ENCODE measurements around the gene ARFGAP2. TPM values are rescaled to one million over a fixed set of nuclear protein-coding genes. Genes with fewer than 3 reads are reported as not detected.

Gene ARFGAP2
- total RNA-seq, 1 donor from 2014 or later = 51.1 TPM

- TF ChIP-seq, protein P1, sequence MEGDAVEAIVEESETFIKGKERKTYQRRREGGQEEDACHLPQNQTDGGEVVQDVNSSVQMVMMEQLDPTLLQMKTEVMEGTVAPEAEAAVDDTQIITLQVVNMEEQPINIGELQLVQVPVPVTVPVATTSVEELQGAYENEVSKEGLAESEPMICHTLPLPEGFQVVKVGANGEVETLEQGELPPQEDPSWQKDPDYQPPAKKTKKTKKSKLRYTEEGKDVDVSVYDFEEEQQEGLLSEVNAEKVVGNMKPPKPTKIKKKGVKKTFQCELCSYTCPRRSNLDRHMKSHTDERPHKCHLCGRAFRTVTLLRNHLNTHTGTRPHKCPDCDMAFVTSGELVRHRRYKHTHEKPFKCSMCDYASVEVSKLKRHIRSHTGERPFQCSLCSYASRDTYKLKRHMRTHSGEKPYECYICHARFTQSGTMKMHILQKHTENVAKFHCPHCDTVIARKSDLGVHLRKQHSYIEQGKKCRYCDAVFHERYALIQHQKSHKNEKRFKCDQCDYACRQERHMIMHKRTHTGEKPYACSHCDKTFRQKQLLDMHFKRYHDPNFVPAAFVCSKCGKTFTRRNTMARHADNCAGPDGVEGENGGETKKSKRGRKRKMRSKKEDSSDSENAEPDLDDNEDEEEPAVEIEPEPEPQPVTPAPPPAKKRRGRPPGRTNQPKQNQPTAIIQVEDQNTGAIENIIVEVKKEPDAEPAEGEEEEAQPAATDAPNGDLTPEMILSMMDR (IDR thresholded peaks at IDR 0.05) = no peak
- Mint-ChIP-seq H3K4me1 (ENCODE audit: low read depth) (peaks cover 19% of the 10 kb centered on the region), H3K27ac (ENCODE audit: unreplicated experiment) (no peak overlapping the region), H3K27me3 (ENCODE audit: low read depth) (no peaks in the 10 kb centered on the region), H3K36me3 (ENCODE audit: low read depth) (peaks cover 2% of the 10 kb centered on the region), H3K4me3 (ENCODE audit: unreplicated experiment) (no peak overlapping the region), H3K9me3 (ENCODE audit: low read depth) (no peaks in the 10 kb centered on the region)
- DNase-seq (ENCODE audit: low spot score) = peak; percentile 47
These were observed 19.7 kb downstream of the ARFGAP2 start for GRCh38 chr11:47156951-47157350.

- Mint-ChIP-seq H3K36me3 (ENCODE audit: low read depth) (peaks cover 2% of the 10 kb centered on the region), H3K27me3 (ENCODE audit: low read depth) (no peaks in the 10 kb centered on the region), H3K9me3 (ENCODE audit: low read depth) (no peaks in the 10 kb centered on the region), H3K27ac (ENCODE audit: unreplicated experiment) (no peak overlapping the region), H3K4me1 (ENCODE audit: low read depth) (peaks cover 17% of the 10 kb centered on the region), H3K4me3 (ENCODE audit: unreplicated experiment) (no peak overlapping the region)
- TF ChIP-seq, protein P1 (IDR thresholded peaks at IDR 0.05) = no peak
- no peak for DNase-seq (ENCODE audit: low spot score)
These were observed 20.3 kb downstream of the ARFGAP2 start for GRCh38 chr11:47156333-47156732.

- Mint-ChIP-seq H3K36me3 (ENCODE audit: low read depth) (peaks cover 4% of the 10 kb centered on the region), H3K9me3 (ENCODE audit: low read depth) (no peaks in the 10 kb centered on the region), H3K4me3 (ENCODE audit: unreplicated experiment) (no peak overlapping the region), H3K4me1 (ENCODE audit: low read depth) (peaks cover 17% of the 10 kb centered on the region), H3K27ac (ENCODE audit: unreplicated experiment) (no peak overlapping the region), H3K27me3 (ENCODE audit: low read depth) (no peaks in the 10 kb centered on the region)
- DNase-seq (ENCODE audit: low spot score) = no peak
- TF ChIP-seq, protein P1 (IDR thresholded peaks at IDR 0.05) = no peak
These were observed 20.8 kb downstream of the ARFGAP2 start for GRCh38 chr11:47155879-47156278.

GRCh38 chr11:47154616-47155570 lies 21.8 kb downstream of the ARFGAP2 start:
- Mint-ChIP-seq H3K36me3 (ENCODE audit: low read depth) (peaks cover 4% of the 10 kb centered on the region), H3K27ac (ENCODE audit: unreplicated experiment) (peak overlapping the region; percentile 22), H3K27me3 (ENCODE audit: low read depth) (no peaks in the 10 kb centered on the region), H3K4me3 (ENCODE audit: unreplicated experiment) (no peak overlapping the region), H3K4me1 (ENCODE audit: low read depth) (peaks cover 17% of the 10 kb centered on the region), H3K9me3 (ENCODE audit: low read depth) (no peaks in the 10 kb centered on the region)
- TF ChIP-seq, protein P1 (IDR thresholded peaks at IDR 0.05) = no peak
- DNase-seq (ENCODE audit: low spot score) = no peak

DNA sequence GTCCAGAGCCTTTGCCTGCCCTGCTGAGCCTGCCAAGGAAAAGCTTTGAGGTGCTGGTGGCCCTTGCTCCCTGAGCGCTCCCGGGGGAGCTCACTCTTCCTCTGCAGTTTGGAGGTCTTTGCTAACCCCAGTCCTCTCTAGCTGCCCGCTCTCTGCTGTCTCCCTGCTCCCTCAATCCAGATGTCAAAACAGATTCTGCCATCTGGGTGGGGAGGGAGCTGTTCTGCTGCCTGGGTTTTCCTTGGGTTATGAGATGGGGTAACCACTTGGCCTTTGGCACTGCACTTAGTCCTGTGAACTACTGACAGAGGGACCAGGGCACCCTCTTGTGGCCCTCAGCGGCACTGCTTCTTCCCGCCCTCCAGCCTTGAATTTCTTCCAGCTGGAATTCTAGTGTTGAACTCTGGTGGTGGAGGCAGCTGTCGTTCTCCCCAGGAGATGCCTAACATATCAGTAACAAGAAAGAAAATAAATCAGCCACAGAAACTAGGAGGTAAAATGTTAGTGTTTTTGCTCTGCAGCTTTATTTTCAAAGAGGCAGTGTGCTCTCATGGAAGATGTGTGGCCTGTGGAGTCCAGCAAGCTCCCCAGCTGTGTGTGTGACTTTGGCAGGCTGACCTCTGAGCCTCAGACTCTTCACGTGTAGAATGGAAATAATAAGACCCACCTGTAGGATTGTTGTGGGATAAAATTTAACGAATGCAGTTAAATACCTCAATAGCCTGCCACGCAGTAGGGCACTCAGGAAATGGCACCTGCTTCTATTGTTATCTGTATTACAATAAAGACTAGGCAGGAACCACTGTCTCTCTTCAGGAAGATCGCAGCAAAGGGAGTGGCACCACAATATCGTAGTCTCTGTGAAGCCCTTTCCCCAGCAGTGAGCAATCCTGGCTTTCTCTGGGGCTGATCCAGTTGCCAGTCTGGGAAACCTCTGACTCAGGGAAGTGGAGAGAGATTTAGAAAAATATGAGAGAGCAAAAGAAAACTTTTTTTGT lies 23.4 kb downstream of the ARFGAP2 start:
- peak overlapping the region; percentile 38 for H3K27ac Mint-ChIP-seq (ENCODE audit: unreplicated experiment)
- peaks cover 5% of the 10 kb centered on the region for H3K36me3 Mint-ChIP-seq (ENCODE audit: low read depth)
- H3K4me1 Mint-ChIP-seq (ENCODE audit: low read depth) = peaks cover 22% of the 10 kb centered on the region
- no peaks in the 10 kb centered on the region for H3K9me3 Mint-ChIP-seq (ENCODE audit: low read depth)
- no peak for DNase-seq (ENCODE audit: low spot score)
- TF ChIP-seq, protein P1 (IDR thresholded peaks at IDR 0.05) = peak; percentile 100
- H3K27me3 Mint-ChIP-seq (ENCODE audit: low read depth) = no peaks in the 10 kb centered on the region
- no peak overlapping the region for H3K4me3 Mint-ChIP-seq (ENCODE audit: unreplicated experiment)

Measured in chondrocyte (in vitro differentiated cells).